ENCODE data around the gene GLYR1.

- no peak for TF ChIP-seq EZH2phosphoT487 (IDR thresholded peaks at IDR 0.05; ENCODE audit: unreplicated experiment)
- TF ChIP-seq EZH2 (IDR thresholded peaks at IDR 0.05; ENCODE audit: low read depth, unreplicated experiment) = no peak
- TF ChIP-seq CTCF (conservative IDR thresholded peaks at IDR 0.05; ENCODE audit: low read depth in 2 of 2) = no peak
These were observed 12.8 kb upstream of the GLYR1 start for GRCh38 chr16:4859900-4860255.

Measured in GM23338 (cell line).